Type B pancreatic cell (in vitro differentiated cells): Measurements from ENCODE around the gene TIMM21. TPM values are rescaled to one million over a fixed set of nuclear protein-coding genes. Genes with fewer than 3 reads are reported as not detected.

Experiments used
- DNase-seq: peaks from one replicate; pipeline ENCODE4 v3.0.0; 2021; ENCODE audit warnings: mixed read lengths; ENCODE audit not compliant: unreplicated experiment; ENCODE audit errors: extremely low spot score
- H3K27ac Mint-ChIP-seq: 2 replicates; pipeline ENCODE4 v1.8.0; 2021; ENCODE audit warnings: mild to moderate bottlenecking, mixed read lengths
- H3K27me3 Mint-ChIP-seq: 2 replicates; pipeline ENCODE4 v1.8.0; 2021; ENCODE audit warnings: mixed read lengths
- H3K36me3 Mint-ChIP-seq: 2 replicates; pipeline ENCODE4 v1.8.0; 2021; ENCODE audit warnings: mixed read lengths
- H3K4me1 Mint-ChIP-seq: one replicate; pipeline ENCODE4 v1.8.0; 2021; ENCODE audit warnings: mixed read lengths; ENCODE audit not compliant: unreplicated experiment
- H3K4me3 Mint-ChIP-seq: 2 replicates; pipeline ENCODE4 v1.8.0; 2021; ENCODE audit warnings: mild to moderate bottlenecking, mixed read lengths
- H3K9me3 Mint-ChIP-seq: 2 replicates; pipeline ENCODE4 v1.8.0; 2021; ENCODE audit warnings: mixed read lengths
- total RNA-seq: library from RNA; stranded (reverse); gene quantifications from 2 replicates; pipeline ENCODE4 v1.2.1, GENCODE V29; 2021; ENCODE audit warnings: low replicate concordance
- TF ChIP-seq, protein P1 (sequence below): fragments of 200-600 bp; sonication (generic); conservative IDR thresholded peaks from 2 replicates; pipeline ENCODE4 v1.5.0; 2021; ENCODE audit warnings: antibody characterized with exemption, mild to moderate bottlenecking

Gene TIMM21
- total RNA-seq, 1 donor from 2014 or later = 44.8 TPM

DNA sequence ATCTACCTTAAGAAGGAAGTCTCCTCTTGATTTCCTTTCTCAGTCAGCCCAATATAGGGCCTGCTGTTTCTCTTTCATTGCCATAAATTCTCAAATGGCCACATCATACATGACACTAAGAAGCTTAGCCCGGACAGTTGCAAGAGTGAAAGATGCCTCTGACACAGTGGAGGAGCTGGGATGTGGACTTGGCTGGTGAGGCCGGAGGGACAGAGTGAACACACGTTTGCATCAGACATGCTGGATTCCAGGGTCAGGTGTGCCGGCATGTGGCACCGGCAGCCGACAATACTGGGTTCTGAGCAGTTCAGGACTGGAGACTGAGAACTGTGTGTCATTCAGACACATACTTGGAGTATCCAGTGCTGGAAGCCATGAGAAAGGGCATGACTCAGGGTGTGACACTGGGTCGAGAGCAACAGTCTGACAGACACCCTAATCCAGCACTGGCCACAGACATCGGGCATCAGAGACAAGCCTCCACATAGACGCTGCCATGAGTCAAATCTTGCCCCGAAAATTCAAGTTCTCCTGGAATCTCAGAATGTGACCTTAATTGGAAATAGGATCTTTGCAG is 31.4 kb downstream of the TIMM21 start:
- no peaks in the 10 kb centered on the region for H3K36me3 Mint-ChIP-seq
- H3K4me1 Mint-ChIP-seq = peaks cover 4% of the 10 kb centered on the region
- no peaks in the 10 kb centered on the region for H3K9me3 Mint-ChIP-seq
- DNase-seq = no peak
- H3K4me3 Mint-ChIP-seq = no peak overlapping the region
- peaks cover 20% of the 10 kb centered on the region for H3K27me3 Mint-ChIP-seq
- TF ChIP-seq, protein P1, sequence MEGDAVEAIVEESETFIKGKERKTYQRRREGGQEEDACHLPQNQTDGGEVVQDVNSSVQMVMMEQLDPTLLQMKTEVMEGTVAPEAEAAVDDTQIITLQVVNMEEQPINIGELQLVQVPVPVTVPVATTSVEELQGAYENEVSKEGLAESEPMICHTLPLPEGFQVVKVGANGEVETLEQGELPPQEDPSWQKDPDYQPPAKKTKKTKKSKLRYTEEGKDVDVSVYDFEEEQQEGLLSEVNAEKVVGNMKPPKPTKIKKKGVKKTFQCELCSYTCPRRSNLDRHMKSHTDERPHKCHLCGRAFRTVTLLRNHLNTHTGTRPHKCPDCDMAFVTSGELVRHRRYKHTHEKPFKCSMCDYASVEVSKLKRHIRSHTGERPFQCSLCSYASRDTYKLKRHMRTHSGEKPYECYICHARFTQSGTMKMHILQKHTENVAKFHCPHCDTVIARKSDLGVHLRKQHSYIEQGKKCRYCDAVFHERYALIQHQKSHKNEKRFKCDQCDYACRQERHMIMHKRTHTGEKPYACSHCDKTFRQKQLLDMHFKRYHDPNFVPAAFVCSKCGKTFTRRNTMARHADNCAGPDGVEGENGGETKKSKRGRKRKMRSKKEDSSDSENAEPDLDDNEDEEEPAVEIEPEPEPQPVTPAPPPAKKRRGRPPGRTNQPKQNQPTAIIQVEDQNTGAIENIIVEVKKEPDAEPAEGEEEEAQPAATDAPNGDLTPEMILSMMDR = no peak
- no peak overlapping the region for H3K27ac Mint-ChIP-seq

DNA sequence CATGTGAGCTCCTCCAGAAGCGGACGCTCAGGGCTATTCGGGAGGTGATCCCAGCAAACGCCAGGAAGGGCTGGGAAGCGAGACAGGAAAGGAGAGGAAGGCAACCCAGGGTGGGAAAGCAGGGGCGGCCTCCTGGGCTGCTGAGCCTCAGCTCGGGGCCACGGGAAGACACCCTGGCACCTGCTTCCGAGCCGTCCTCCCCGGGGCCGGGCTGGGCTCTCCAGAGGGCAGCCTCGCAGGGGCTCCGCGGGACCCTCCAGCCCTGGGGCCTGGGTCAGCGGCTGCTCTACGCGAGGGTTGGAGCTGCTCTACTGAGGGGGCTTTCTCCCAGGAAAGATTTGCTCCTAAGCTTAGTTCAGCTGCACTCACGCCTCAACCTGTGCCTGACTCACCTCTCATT is 34.0 kb downstream of the TIMM21 start:
- TF ChIP-seq, protein P1 = no peak
- no peak for DNase-seq
- H3K27ac Mint-ChIP-seq = no peak overlapping the region
- peaks cover 4% of the 10 kb centered on the region for H3K4me1 Mint-ChIP-seq
- H3K27me3 Mint-ChIP-seq = peaks cover 6% of the 10 kb centered on the region
- no peak overlapping the region for H3K4me3 Mint-ChIP-seq
- no peaks in the 10 kb centered on the region for H3K36me3 Mint-ChIP-seq
- H3K9me3 Mint-ChIP-seq = no peaks in the 10 kb centered on the region

DNA sequence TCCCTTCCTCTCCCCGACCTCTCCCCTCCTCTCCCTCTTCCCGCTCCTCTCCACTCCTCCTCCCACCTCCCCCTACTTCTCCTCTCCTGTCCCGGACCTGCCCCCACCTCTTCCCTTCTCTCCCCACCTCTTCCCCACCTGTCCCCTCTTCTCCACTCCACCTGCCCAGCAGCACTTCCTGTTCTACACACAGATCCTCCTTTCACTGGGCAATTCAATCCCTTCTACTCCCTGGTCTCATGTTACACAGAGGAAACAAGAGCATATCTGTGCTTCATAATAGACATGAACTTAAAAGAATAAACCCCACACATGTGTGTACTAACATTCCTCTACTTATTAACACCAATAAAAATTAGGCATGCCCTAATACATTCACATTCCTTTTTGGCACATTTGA is 34.8 kb downstream of the TIMM21 start:
- TF ChIP-seq, protein P1 = no peak
- Mint-ChIP-seq H3K4me3 (no peak overlapping the region), H3K36me3 (no peaks in the 10 kb centered on the region), H3K9me3 (no peaks in the 10 kb centered on the region), H3K27me3 (peaks cover 5% of the 10 kb centered on the region), H3K27ac (no peak overlapping the region), H3K4me1 (peaks cover 4% of the 10 kb centered on the region)
- DNase-seq = no peak

DNA sequence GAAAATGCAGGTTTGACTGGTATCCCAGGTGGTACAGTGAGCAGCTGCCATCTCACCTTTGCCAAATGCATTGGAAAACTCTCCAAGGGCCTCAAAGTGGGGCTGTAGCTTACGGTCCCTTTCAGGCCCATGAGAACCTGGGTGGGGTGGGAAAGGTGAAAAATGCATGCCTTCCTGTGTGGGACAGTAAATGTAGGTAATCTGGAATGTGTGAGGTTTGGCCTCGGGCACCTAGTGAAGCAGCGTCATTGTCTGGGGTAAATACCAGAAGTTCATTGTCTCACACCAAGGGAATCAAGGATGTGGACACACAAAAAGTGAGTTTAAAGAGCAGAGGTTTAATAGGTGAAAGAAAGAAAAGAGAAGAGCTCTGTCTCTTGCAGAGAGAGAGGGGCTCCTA is 36.6 kb downstream of the TIMM21 start:
- no peak overlapping the region for H3K4me3 Mint-ChIP-seq
- no peak for DNase-seq
- H3K27me3 Mint-ChIP-seq = peaks cover 3% of the 10 kb centered on the region
- H3K4me1 Mint-ChIP-seq = peaks cover 9% of the 10 kb centered on the region
- TF ChIP-seq, protein P1 = no peak
- no peaks in the 10 kb centered on the region for H3K9me3 Mint-ChIP-seq
- H3K27ac Mint-ChIP-seq = no peak overlapping the region
- no peaks in the 10 kb centered on the region for H3K36me3 Mint-ChIP-seq

DNA sequence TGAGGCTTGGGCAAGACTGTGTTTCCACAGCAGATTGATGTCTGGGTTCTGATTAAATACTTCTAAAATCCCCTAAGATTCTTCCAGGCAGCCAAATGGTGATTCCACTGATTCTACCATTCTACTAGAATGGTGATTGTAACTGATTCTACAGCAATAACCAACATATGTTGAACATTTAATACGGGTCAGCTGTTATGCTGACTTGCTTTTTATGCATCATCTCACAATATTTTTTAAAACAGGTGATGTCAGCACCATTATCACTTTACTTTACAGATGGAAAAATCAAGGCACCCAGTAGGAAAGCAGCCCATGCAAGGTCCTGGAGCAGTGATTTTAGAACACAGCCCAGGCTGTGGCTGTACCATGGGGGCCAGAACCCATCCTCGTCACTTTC is 37.5 kb downstream of the TIMM21 start:
- H3K27me3 Mint-ChIP-seq = peaks cover 3% of the 10 kb centered on the region
- no peak overlapping the region for H3K4me3 Mint-ChIP-seq
- H3K4me1 Mint-ChIP-seq = peaks cover 16% of the 10 kb centered on the region
- no peak overlapping the region for H3K27ac Mint-ChIP-seq
- TF ChIP-seq, protein P1 = no peak
- no peaks in the 10 kb centered on the region for H3K36me3 Mint-ChIP-seq
- H3K9me3 Mint-ChIP-seq = no peaks in the 10 kb centered on the region
- DNase-seq = no peak

DNA sequence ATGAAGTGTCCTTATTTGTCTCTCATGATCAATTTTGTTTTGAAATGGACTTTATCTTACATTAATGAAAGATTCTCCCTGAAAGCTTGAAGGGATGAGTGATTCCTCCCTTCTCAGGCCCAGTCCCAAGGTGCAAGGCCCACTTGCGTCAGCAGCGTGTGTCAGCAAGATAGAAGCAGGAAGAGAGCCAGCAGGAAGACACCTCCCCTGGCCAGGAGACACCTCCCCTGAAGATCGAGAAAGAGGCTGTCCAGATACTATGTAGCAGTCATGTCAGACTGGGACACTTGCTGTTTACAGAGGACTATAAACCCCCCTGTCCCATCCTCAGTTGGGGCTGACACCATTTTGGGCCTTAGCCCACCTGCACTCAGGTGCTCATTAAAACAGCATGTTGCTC is 38.3 kb downstream of the TIMM21 start:
- Mint-ChIP-seq H3K4me1 (peaks cover 16% of the 10 kb centered on the region), H3K9me3 (no peaks in the 10 kb centered on the region), H3K27ac (no peak overlapping the region), H3K4me3 (no peak overlapping the region), H3K36me3 (no peaks in the 10 kb centered on the region), H3K27me3 (peaks cover 3% of the 10 kb centered on the region)
- TF ChIP-seq, protein P1 = no peak
- no peak for DNase-seq
